NB4 (cell line): Measurements from ENCODE around the gene RAPGEF4.

ENCODE experiments used
- DNase-seq: peaks from one replicate; pipeline ENCODE4 v3.0.0; 2010; ENCODE audit warnings: low read depth
- H3K4me3 ChIP-seq: one replicate; pipeline ENCODE4 v1.5.1; 2011; ENCODE audit warnings: mild to moderate bottlenecking, low read depth, low read length, moderate library complexity
- MYC ChIP-seq: IDR thresholded peaks from 2 replicates; pipeline ENCODE4 v1.6.1; 2011; ENCODE audit warnings: low read depth, low read length
- POLR2A ChIP-seq: IDR thresholded peaks from 2 replicates; pipeline ENCODE4 v1.6.1; 2011; ENCODE audit warnings: mild to moderate bottlenecking; ENCODE audit not compliant: insufficient read length; ENCODE audit errors: extremely low read depth
- TF ChIP-seq, protein P1 (sequence below): IDR thresholded peaks from one replicate; pipeline ENCODE4 v1.5.1; 2012; ENCODE audit warnings: low read depth, low read length
- TF ChIP-seq, protein P2 (sequence below): IDR thresholded peaks from 2 replicates; pipeline ENCODE4 v1.6.1; 2011; ENCODE audit warnings: low read depth, low read length

Gene RAPGEF4

DNA sequence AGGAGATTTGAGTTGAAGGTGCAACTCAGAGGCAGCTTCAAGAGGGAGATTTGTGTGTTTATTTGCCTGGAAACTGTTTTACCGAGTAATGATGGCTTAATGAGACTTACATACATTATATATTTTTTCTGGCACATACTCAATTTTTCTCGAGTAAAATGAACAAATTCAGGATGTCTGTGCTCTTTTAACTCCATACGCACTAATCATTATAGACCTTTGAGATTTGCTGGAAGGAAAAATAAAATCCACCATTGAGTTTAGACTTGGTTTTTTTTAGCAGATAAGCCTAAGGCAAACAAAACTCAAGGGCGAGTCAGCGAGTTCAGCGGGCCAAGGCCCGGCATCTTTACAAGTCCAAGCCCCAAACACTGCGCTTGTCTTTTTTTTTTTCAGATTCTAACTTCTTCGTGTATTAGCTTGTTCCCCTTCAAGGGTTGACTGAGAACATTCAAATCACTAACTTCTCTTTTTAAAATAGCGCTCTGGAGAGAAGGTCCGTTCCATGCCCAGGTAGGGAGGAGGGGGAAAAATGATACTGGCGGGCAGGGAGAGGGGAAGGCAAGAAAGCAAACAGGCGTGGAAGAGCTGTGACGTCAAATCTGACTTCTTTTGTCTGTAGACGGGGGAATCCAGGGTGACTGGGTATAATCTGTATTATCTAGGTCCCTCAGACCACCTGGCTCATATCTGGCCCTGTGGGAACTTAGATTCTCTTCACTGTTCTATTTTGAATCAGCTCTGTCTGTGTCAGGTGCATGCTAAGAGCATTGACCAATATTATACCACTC, 267.3 kb downstream of the RAPGEF4 start:
- TF ChIP-seq, protein P1, sequence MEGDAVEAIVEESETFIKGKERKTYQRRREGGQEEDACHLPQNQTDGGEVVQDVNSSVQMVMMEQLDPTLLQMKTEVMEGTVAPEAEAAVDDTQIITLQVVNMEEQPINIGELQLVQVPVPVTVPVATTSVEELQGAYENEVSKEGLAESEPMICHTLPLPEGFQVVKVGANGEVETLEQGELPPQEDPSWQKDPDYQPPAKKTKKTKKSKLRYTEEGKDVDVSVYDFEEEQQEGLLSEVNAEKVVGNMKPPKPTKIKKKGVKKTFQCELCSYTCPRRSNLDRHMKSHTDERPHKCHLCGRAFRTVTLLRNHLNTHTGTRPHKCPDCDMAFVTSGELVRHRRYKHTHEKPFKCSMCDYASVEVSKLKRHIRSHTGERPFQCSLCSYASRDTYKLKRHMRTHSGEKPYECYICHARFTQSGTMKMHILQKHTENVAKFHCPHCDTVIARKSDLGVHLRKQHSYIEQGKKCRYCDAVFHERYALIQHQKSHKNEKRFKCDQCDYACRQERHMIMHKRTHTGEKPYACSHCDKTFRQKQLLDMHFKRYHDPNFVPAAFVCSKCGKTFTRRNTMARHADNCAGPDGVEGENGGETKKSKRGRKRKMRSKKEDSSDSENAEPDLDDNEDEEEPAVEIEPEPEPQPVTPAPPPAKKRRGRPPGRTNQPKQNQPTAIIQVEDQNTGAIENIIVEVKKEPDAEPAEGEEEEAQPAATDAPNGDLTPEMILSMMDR: no peak
- TF ChIP-seq, protein P2, sequence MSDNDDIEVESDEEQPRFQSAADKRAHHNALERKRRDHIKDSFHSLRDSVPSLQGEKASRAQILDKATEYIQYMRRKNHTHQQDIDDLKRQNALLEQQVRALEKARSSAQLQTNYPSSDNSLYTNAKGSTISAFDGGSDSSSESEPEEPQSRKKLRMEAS: no peak
- no peak for TF ChIP-seq POLR2A
- no peak for TF ChIP-seq MYC
- no peak for DNase-seq
- H3K4me3 ChIP-seq: no peak overlapping the region

DNA sequence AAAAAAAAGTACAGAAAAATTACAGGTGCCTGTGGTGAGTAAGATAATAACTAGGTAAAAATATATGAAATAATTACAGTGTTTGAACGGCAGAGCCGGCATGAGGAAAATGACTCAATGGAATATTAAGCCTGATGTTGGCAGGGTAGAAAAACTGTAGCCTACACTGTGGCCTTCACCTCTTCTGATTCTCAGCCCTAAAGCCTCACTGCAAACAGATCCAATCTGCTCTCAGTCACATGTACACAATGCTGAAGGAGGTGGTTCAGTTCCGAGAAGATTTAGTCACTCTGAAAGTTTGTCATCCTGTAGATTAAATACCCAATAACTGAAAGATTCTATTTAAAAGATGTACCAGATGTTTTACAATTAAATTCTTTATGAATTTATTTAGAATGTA, 273.1 kb downstream of the RAPGEF4 start:
- TF ChIP-seq, protein P2: no peak
- TF ChIP-seq POLR2A (no peak), MYC (no peak)
- TF ChIP-seq, protein P1: no peak
- no peak for DNase-seq
- H3K4me3 ChIP-seq: no peak overlapping the region

DNA sequence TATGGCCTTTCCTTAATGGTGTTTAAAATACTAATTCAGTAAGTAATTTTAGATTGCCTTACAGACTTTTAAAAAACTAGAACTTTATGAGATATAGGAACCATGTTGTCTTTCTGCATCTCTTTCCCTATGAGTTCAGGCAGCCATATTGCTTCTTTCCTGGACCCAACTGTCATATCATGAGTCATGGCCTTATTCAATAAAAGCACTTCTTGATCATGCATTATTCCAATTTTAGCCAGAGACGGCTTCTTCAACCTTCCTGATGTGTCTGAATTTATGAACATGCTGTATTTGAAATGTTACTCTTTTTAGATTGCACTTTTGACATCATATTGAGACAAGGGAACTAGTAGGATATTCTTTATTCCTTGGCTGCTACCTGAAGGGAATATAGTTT, 274.6 kb downstream of the RAPGEF4 start:
- TF ChIP-seq, protein P1: no peak
- no peak for TF ChIP-seq MYC
- H3K4me3 ChIP-seq: no peak overlapping the region
- DNase-seq: no peak

DNA sequence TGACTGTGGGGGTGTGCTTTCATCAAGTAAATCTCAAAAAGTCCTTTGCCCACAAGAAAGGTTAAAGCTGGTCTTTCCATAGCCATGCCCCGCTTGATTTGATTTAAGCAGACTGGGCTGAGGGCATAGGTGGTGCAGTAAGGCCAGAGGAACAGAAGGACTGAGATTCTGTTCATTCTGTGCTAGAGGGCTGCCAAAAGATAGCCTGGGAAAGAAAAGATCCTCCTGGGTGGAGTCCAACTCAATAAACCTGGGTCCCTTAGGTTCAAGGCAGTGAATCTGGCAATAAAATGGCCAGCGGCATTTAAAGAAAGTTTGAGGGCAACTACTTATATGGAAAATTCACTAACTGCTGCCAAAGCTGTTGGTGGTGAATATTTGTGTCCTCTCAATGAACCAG, 280.8 kb downstream of the RAPGEF4 start:
- TF ChIP-seq MYC (no peak), POLR2A (no peak)
- TF ChIP-seq, protein P1: no peak
- TF ChIP-seq, protein P2: no peak
- no peak for DNase-seq
- H3K4me3 ChIP-seq: no peak overlapping the region

DNA sequence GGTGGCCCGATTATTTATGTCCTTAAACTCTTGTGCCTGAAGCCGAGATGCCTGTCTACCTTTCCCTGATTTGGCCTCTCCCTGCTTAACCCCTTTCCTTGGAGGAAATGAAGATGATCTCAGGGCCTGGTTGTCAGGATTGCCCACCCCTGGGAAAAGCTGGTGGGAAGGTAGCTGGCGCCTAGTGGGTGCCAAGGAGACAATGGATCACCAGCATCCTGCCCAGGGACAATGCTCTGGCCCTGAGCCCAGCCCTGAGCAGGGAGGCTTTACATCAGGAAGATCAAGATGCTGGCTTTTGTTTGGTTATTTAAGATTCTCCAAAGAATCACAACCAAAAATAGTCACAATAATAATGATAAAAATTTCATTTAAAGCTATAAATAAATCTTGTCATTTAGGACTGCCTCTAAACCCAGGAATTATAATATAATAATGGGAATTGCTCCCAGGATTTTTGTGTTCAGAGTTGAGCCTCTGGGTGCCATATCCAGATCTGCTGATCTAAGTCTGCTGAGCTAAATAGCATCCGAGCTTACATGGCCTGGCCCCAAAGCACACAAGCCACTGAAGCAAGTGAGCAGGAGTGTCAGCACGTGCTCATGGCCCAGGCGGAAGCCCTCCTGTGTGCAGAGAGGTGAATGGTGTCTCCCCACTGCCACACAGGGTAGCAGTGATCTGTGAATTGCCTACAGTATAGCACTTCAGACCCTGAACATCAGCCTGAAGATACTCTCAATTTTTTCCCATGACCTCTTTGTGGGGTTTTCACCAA, 282.2 kb downstream of the RAPGEF4 start:
- no peak for DNase-seq
- TF ChIP-seq MYC (no peak), POLR2A (no peak)
- TF ChIP-seq, protein P2: no peak
- TF ChIP-seq, protein P1: no peak
- H3K4me3 ChIP-seq: no peak overlapping the region
